CD4-positive, alpha-beta T cell (primary cell): ENCODE results near the gene TMEM187. TPM values are rescaled to one million over a fixed set of nuclear protein-coding genes. Genes with fewer than 3 reads are reported as not detected.

ENCODE experiments used
- ATAC-seq: fragments of 200-7000 bp; cut with Tn5 transposase; one replicate; pipeline ENCODE4 v1.10.0; 2022; ENCODE audit warnings: mild to moderate bottlenecking; ENCODE audit not compliant: poor library complexity
- CTCF ChIA-PET: fragments of 350-600 bp; sonication (Branson Sonifier 250); formaldehyde crosslinking; loops from one replicate; lab custom pipeline; 2021; ENCODE audit warnings: antibody characterized with exemption, inconsistent platforms; lab: Charles Lee
- POLR2A ChIA-PET: fragments of 350-600 bp; sonication (Branson Sonifier 250); formaldehyde crosslinking; loops from one replicate; lab custom pipeline; 2021; ENCODE audit warnings: antibody characterized with exemption, inconsistent platforms; lab: Charles Lee
- DNase-seq, 14 experiments: peaks; one replicate each; pipeline ENCODE4 v3.0.0-alpha.2; 2013 to 2020; ENCODE audit warnings: mixed read lengths in 2 of 14
- H3K27ac ChIP-seq, 2 donors: one replicate each; pipeline versions ENCODE4 v1.5.1 to v1.7.0; 2013; ENCODE audit warnings: low read length in 2 of 2, low read depth in 1 of 2, mild to moderate bottlenecking in 1 of 2
- H3K27me3 ChIP-seq, 2 experiments: 1 replicate in 1 of 2; 2 replicates in 1 of 2; pipeline versions ENCODE4 v1.6.1 to v1.7.0; 2013; ENCODE audit warnings: low read length in 2 of 2, control low read depth in 1 of 2, mild to moderate bottlenecking in 1 of 2, moderate library complexity in 1 of 2; ENCODE audit not compliant: insufficient read depth in 2 of 2, control insufficient read depth in 1 of 2
- H3K36me3 ChIP-seq: one replicate; pipeline ENCODE4 v1.6.1; 2013; ENCODE audit warnings: low read length, control low read depth; ENCODE audit not compliant: insufficient read depth
- H3K4me1 ChIP-seq: one replicate; pipeline ENCODE4 v1.6.1; 2013; ENCODE audit warnings: low read length, control low read depth; ENCODE audit not compliant: insufficient read depth
- H3K4me3 ChIP-seq: one replicate; pipeline ENCODE4 v1.5.1; 2013; ENCODE audit warnings: mild to moderate bottlenecking, low read length, moderate library complexity
- H3K9me3 ChIP-seq, 2 experiments: 1 replicate in 1 of 2; 2 replicates in 1 of 2; pipeline versions ENCODE4 v1.6.1 to v1.7.0; 2013; ENCODE audit warnings: low read length in 2 of 2, mild to moderate bottlenecking in 2 of 2, control low read depth in 1 of 2, moderate library complexity in 1 of 2; ENCODE audit not compliant: control insufficient read depth in 1 of 2, insufficient read depth in 1 of 2
- H3K27ac Mint-ChIP-seq: one replicate; pipeline ENCODE4 v1.8.0; 2020; ENCODE audit warnings: mixed read lengths
- H3K27me3 Mint-ChIP-seq: one replicate; pipeline ENCODE4 v1.8.0; 2021; ENCODE audit warnings: mixed read lengths
- H3K36me3 Mint-ChIP-seq: one replicate; pipeline ENCODE4 v1.8.0; 2021; ENCODE audit warnings: low read depth, mixed read lengths
- H3K4me1 Mint-ChIP-seq: one replicate; pipeline ENCODE4 v1.8.0; 2021; ENCODE audit warnings: low read depth, mixed read lengths
- H3K4me3 Mint-ChIP-seq: one replicate; pipeline ENCODE4 v1.8.0; 2020; ENCODE audit warnings: mild to moderate bottlenecking, mixed read lengths
- H3K9me3 Mint-ChIP-seq: one replicate; pipeline ENCODE4 v1.8.0; 2020; ENCODE audit warnings: mixed read lengths
- intact Hi-C, 2 experiments: fragments of 100-400 bp; cut with DNase I in 1 of 2; cut with micrococcal nuclease in 1 of 2; formaldehyde crosslinking; loops; one replicate each; pipeline versions ENCODE4 v1.15.1 to v1.9.0; 2023 to 2025; cut with DNase I, micrococcal nuclease
- total RNA-seq, 174 experiments: library from RNA in 2 of 174; stranded (reverse) in 2 of 174; gene quantifications; one replicate each; pipeline ENCODE4 v1.2.3 and lab custom pipeline; 2021 to 2026
- TF ChIP-seq, protein P1 (sequence below): fragments of 200-600 bp; IDR thresholded peaks from one replicate; pipeline ENCODE4 v1.8.0; 2022; ENCODE audit warnings: antibody characterized with exemption, mild to moderate bottlenecking

The TMEM187 gene
- total RNA-seq, 2 experiments from 2014 or later: 1.4 to 2.0 TPM

- H3K4me1 Mint-ChIP-seq: peaks cover 5% of the 10 kb centered on the region
- no peaks in the 10 kb centered on the region for H3K27me3 Mint-ChIP-seq
- DNase-seq: no peak
- no peak overlapping the region for H3K4me3 Mint-ChIP-seq
- TF ChIP-seq, protein P1, sequence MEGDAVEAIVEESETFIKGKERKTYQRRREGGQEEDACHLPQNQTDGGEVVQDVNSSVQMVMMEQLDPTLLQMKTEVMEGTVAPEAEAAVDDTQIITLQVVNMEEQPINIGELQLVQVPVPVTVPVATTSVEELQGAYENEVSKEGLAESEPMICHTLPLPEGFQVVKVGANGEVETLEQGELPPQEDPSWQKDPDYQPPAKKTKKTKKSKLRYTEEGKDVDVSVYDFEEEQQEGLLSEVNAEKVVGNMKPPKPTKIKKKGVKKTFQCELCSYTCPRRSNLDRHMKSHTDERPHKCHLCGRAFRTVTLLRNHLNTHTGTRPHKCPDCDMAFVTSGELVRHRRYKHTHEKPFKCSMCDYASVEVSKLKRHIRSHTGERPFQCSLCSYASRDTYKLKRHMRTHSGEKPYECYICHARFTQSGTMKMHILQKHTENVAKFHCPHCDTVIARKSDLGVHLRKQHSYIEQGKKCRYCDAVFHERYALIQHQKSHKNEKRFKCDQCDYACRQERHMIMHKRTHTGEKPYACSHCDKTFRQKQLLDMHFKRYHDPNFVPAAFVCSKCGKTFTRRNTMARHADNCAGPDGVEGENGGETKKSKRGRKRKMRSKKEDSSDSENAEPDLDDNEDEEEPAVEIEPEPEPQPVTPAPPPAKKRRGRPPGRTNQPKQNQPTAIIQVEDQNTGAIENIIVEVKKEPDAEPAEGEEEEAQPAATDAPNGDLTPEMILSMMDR: no peak
- Histone ChIP-seq H3K36me3 (peaks cover 34% of the 10 kb centered on the region), H3K4me1 (peaks cover 20% of the 10 kb centered on the region), H3K4me3 (no peak overlapping the region), H3K9me3 (no peaks in the 10 kb centered on the region), H3K27me3 (no peaks in the 10 kb centered on the region), H3K27ac (no peak overlapping the region)
- ATAC-seq: no peak
- no peaks in the 10 kb centered on the region for H3K9me3 Mint-ChIP-seq
- intact Hi-C loops: loop anchor here (10.0 kb wide), 2 partner anchors 53 to 363 kb away; partner anchors contain the start of genes EMD (in 1 of the 2) and FLNA (in 1 of the 2)
- POLR2A ChIA-PET: no interaction called here
- CTCF ChIA-PET: interaction anchor here (1.3 kb wide), 1 partner anchor 126 kb away, joined by 3 read pairs; no protein-coding TSS in a partner anchor
- H3K36me3 Mint-ChIP-seq: peaks cover 30% of the 10 kb centered on the region
- no peak overlapping the region for H3K27ac Mint-ChIP-seq
These were observed 39.1 kb downstream of the TMEM187 start for GRCh38 chrX:154011376-154012335.

DNA sequence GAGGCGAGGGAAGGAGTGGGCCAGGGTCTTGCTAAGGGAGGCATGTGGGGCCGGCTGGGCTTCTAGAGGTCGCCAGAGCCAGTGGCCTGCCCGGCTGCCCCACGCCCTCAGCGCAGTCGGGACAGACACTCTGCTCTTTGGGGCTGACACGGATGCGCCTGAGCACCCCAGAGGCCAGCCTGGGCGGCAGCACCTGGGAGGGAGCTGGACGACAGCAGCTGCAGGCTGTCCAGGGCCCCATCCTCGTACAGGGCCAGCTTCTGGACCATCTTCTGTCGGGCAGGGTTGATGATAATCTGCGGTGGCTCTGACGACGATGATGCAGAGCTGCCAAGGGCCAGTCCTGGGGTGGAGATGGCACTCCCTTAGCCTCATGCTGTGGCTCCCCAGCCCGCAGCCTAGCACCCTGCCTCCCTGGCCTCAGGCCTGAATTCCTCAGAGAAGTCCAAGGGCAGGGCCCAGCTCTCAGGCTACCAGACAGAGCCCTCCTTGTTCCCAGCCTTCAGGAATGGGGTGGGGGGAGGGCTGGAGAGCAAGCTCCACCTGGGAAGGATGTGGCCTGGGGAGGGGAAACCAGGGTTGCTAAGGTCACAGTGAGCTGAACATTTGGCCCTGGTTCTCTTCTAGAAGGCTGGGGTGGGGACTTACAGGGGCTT is 39.9 kb downstream of the TMEM187 start:
- intact Hi-C loops: loop anchor here (10.0 kb wide), 2 partner anchors 52 to 362 kb away; partner anchors contain the start of genes EMD (in 1 of the 2) and FLNA (in 1 of the 2)
- Mint-ChIP-seq H3K36me3 (peaks cover 30% of the 10 kb centered on the region), H3K27me3 (no peaks in the 10 kb centered on the region), H3K27ac (no peak overlapping the region), H3K4me1 (peaks cover 5% of the 10 kb centered on the region), H3K4me3 (no peak overlapping the region), H3K9me3 (no peaks in the 10 kb centered on the region)
- H3K27ac ChIP-seq: no peak overlapping the region
- TF ChIP-seq, protein P1: no peak
- no peaks in the 10 kb centered on the region for H3K27me3 ChIP-seq
- POLR2A ChIA-PET: interaction anchor here (1.6 to 2.5 kb wide), 2 partner anchors 9 to 45 kb away, joined by 3 to 7 read pairs; no protein-coding TSS in a partner anchor
- H3K9me3 ChIP-seq: no peaks in the 10 kb centered on the region
- H3K36me3 ChIP-seq: peaks cover 40% of the 10 kb centered on the region
- H3K4me1 ChIP-seq: peaks cover 23% of the 10 kb centered on the region
- ATAC-seq (no peak), DNase-seq (no peak)
- CTCF ChIA-PET: interaction anchor here (1.3 to 3.1 kb wide), 4 partner anchors 9 to 125 kb away, joined by 3 to 12 read pairs (median 6); no protein-coding TSS in a partner anchor
- H3K4me3 ChIP-seq: no peak overlapping the region

DNA sequence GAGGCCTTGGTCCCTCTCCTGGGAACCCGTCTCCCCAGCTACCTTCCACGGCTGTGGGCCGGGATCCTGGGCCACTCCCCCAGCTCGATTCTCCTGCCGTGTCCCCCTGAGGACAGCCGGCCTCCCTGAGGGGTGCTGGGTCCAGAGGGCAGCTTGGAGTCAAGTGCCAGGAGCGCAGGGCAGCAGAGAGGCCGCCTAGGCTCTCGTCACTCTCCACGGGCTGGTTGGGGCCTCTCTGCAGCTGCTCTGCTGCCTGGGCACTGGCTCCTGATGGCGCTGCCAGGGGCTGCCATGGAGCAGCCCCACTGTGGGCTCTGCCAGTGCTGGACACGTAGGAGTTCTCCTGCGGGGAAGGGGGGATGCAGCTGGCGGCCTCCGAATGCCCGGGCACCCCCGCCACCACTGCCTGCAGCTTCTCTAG is 40.5 kb downstream of the TMEM187 start:
- POLR2A ChIA-PET: interaction anchor here (1.6 to 2.5 kb wide), 3 partner anchors 9 to 45 kb away, joined by 3 to 7 read pairs (median 5); no protein-coding TSS in a partner anchor
- peaks cover 30% of the 10 kb centered on the region for H3K36me3 Mint-ChIP-seq
- H3K27me3 Mint-ChIP-seq: no peaks in the 10 kb centered on the region
- H3K4me3 Mint-ChIP-seq: no peak overlapping the region
- H3K9me3 ChIP-seq: no peaks in the 10 kb centered on the region
- H3K27ac Mint-ChIP-seq: no peak overlapping the region
- intact Hi-C loops: loop anchor here (1.0 to 10.0 kb wide), 3 partner anchors 52 to 521 kb away; partner anchors contain the start of genes EMD (in 1 of the 2) and FLNA (in 1 of the 2)
- peaks cover 28% of the 10 kb centered on the region for H3K4me1 ChIP-seq
- peaks cover 45% of the 10 kb centered on the region for H3K36me3 ChIP-seq
- no peak for DNase-seq
- H3K27ac ChIP-seq: no peak overlapping the region
- TF ChIP-seq, protein P1: no peak
- no peaks in the 10 kb centered on the region for H3K9me3 Mint-ChIP-seq
- CTCF ChIA-PET: interaction anchor here (0.7 to 3.1 kb wide), 9 partner anchors 9 to 293 kb away, joined by 3 to 12 read pairs (median 4); no protein-coding TSS in a partner anchor
- peaks cover 5% of the 10 kb centered on the region for H3K4me1 Mint-ChIP-seq
- no peak for ATAC-seq
- no peaks in the 10 kb centered on the region for H3K27me3 ChIP-seq
- no peak overlapping the region for H3K4me3 ChIP-seq
